MCF 10A (cell line): ENCODE measurements around the gene AEBP1. TPM values are rescaled to one million over a fixed set of nuclear protein-coding genes. Genes with fewer than 3 reads are reported as not detected.

ENCODE experiments used
- BruUV-seq: library from RNA; stranded (reverse); fragments of 400-500 nt; replicated peaks from 2 replicates; lab custom pipeline; 2021; lab: Mats Ljungman, UMichigan
- CTCF ChIA-PET: fragments of 300-600 bp; sonication (Branson Sonifier 250); formaldehyde crosslinking; extraction: SDS; loops from one replicate; lab custom pipeline; 2021; ENCODE audit warnings: antibody characterized with exemption, inconsistent platforms; lab: Yijun Ruan, JAX
- POLR2A ChIA-PET: fragments of 300-600, 350-650 bp; sonication (Branson Sonifier 250); formaldehyde crosslinking; extraction: SDS; loops from one replicate; lab custom pipeline; 2020; ENCODE audit warnings: antibody characterized with exemption, inconsistent platforms; lab: Yijun Ruan, JAX
- DNase-seq: peaks from one replicate; pipeline ENCODE4 v3.0.0-alpha.2; 2018; ENCODE audit not compliant: unreplicated experiment
- H3K27ac Mint-ChIP-seq: one replicate; pipeline ENCODE4 v1.8.0; 2022; ENCODE audit warnings: mild to moderate bottlenecking, low read depth, mixed read lengths; ENCODE audit not compliant: unreplicated experiment
- H3K27me3 Mint-ChIP-seq: one replicate; pipeline ENCODE4 v1.8.0; 2022; ENCODE audit warnings: mixed read lengths; ENCODE audit not compliant: insufficient read depth, unreplicated experiment
- H3K36me3 Mint-ChIP-seq: one replicate; pipeline ENCODE4 v1.8.0; 2022; ENCODE audit warnings: mild to moderate bottlenecking, moderate library complexity, mixed read lengths; ENCODE audit not compliant: insufficient read depth, unreplicated experiment
- H3K4me1 Mint-ChIP-seq: one replicate; pipeline ENCODE4 v1.8.0; 2022; ENCODE audit warnings: mixed read lengths; ENCODE audit not compliant: insufficient read depth, unreplicated experiment
- H3K4me3 Mint-ChIP-seq: one replicate; pipeline ENCODE4 v1.8.0; 2022; ENCODE audit warnings: mild to moderate bottlenecking, moderate library complexity, mixed read lengths; ENCODE audit not compliant: unreplicated experiment
- H3K9me3 Mint-ChIP-seq: one replicate; pipeline ENCODE4 v1.8.0; 2022; ENCODE audit warnings: mixed read lengths; ENCODE audit not compliant: unreplicated experiment
- CTCF ChIP-seq: fragments of 200-600 bp; IDR thresholded peaks from one replicate; pipeline ENCODE4 v1.8.0; 2022; ENCODE audit warnings: antibody characterized with exemption, mild to moderate bottlenecking; ENCODE audit not compliant: unreplicated experiment
- intact Hi-C: fragments of 100-400 bp; cut with micrococcal nuclease; formaldehyde crosslinking; loops from 2 replicates; pipeline ENCODE4 v1.14.1; 2022
- total RNA-seq: library from RNA; stranded (reverse); gene quantifications from 2 replicates; pipeline ENCODE4 v1.2.3, GENCODE V29; 2022

The AEBP1 gene
- total RNA-seq, 1 experiment from 2014 or later = not detected

GRCh38 chr7:44154703-44155102 lies 50.6 kb downstream of the AEBP1 start:
- H3K36me3 Mint-ChIP-seq = no peaks in the 10 kb centered on the region
- POLR2A ChIA-PET = interaction anchor here (0.9 kb wide), 1 partner anchor 9 kb away, joined by 4 read pairs; no protein-coding TSS in a partner anchor

GRCh38 chr7:44155191-44156185 lies 51.3 kb downstream of the AEBP1 start:
- H3K27me3 Mint-ChIP-seq = no peaks in the 10 kb centered on the region

More at GRCh38 chr7:44154703-44155102, 50.6 kb downstream of the AEBP1 start:
- H3K4me1 Mint-ChIP-seq = no peaks in the 10 kb centered on the region
- CTCF ChIA-PET = interaction anchor here (0.8 kb wide), 1 partner anchor 26 kb away, joined by 3 read pairs; no protein-coding TSS in a partner anchor
- H3K4me3 Mint-ChIP-seq = no peak overlapping the region
- BruUV-seq = no TSS peak
- no peaks in the 10 kb centered on the region for H3K9me3 Mint-ChIP-seq
- no peak for DNase-seq
- H3K27me3 Mint-ChIP-seq = no peaks in the 10 kb centered on the region
- intact Hi-C loops = no loop called here
- TF ChIP-seq CTCF = no peak
- no peak overlapping the region for H3K27ac Mint-ChIP-seq

GRCh38 chr7:44156453-44157010 lies 52.4 kb downstream of the AEBP1 start:
- Mint-ChIP-seq H3K27ac (no peak overlapping the region), H3K4me1 (no peaks in the 10 kb centered on the region), H3K4me3 (no peak overlapping the region), H3K36me3 (no peaks in the 10 kb centered on the region), H3K27me3 (no peaks in the 10 kb centered on the region), H3K9me3 (no peaks in the 10 kb centered on the region)
- CTCF ChIA-PET = interaction anchor here (0.7 kb wide), 1 partner anchor 246 kb away, joined by 4 read pairs; no protein-coding TSS in a partner anchor
- TF ChIP-seq CTCF = no peak
- POLR2A ChIA-PET = no interaction called here
- no TSS peak for BruUV-seq
- no peak for DNase-seq
- intact Hi-C loops = no loop called here

More at GRCh38 chr7:44155191-44156185, 51.3 kb downstream of the AEBP1 start:
- CTCF ChIA-PET = interaction anchor here (0.8 kb wide), 1 partner anchor 26 kb away, joined by 3 read pairs; no protein-coding TSS in a partner anchor
- no peak for TF ChIP-seq CTCF
- no peaks in the 10 kb centered on the region for H3K4me1 Mint-ChIP-seq
- H3K36me3 Mint-ChIP-seq = no peaks in the 10 kb centered on the region
- intact Hi-C loops = no loop called here
- POLR2A ChIA-PET = interaction anchor here (0.9 kb wide), 1 partner anchor 8 kb away, joined by 4 read pairs; no protein-coding TSS in a partner anchor
- no peak for DNase-seq
- no peak overlapping the region for H3K27ac Mint-ChIP-seq
- BruUV-seq = no TSS peak
- no peaks in the 10 kb centered on the region for H3K9me3 Mint-ChIP-seq
- no peak overlapping the region for H3K4me3 Mint-ChIP-seq
